Measurements from ENCODE around the gene AZU1.

DNA sequence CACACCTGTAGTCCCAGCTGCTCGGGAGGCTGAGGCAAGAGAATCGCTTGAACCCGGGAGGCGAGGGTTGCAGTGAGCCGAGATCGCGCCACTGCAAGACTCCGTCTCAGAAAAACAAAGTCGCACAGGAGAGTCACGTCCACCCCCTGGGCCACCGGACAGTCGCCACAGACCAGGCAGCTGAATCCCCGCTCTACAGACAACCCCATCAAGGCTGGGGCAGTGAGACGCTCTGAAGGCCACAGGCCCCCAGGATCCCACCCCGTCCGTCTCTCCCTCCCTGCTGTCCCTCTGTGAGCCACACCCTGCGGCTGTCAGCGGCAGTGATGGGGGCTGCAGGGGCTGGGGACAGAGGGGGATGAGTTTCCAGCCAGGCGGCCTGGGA is 45.8 kb upstream of the AZU1 start:
- TF ChIP-seq, protein P1, sequence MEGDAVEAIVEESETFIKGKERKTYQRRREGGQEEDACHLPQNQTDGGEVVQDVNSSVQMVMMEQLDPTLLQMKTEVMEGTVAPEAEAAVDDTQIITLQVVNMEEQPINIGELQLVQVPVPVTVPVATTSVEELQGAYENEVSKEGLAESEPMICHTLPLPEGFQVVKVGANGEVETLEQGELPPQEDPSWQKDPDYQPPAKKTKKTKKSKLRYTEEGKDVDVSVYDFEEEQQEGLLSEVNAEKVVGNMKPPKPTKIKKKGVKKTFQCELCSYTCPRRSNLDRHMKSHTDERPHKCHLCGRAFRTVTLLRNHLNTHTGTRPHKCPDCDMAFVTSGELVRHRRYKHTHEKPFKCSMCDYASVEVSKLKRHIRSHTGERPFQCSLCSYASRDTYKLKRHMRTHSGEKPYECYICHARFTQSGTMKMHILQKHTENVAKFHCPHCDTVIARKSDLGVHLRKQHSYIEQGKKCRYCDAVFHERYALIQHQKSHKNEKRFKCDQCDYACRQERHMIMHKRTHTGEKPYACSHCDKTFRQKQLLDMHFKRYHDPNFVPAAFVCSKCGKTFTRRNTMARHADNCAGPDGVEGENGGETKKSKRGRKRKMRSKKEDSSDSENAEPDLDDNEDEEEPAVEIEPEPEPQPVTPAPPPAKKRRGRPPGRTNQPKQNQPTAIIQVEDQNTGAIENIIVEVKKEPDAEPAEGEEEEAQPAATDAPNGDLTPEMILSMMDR (IDR thresholded peaks at IDR 0.05): no peak
- TF ChIP-seq POLR2A (IDR thresholded peaks at IDR 0.05): no peak

All from body of pancreas (tissue), 4 donors.